Measurements from ENCODE around the gene CLTCL1. TPM values are rescaled to one million over a fixed set of nuclear protein-coding genes. Genes with fewer than 3 reads are reported as not detected.

Gene CLTCL1
- total RNA-seq, 1 donor from 2014 or later, result 26.0 TPM

- DNase-seq (ENCODE audit: low spot score in 2 of 2), result no peak
- Histone ChIP-seq H3K27ac (no peak overlapping the region), H3K27me3 (no peaks in the 10 kb centered on the region), H3K9me3 (no peaks in the 10 kb centered on the region), H3K4me3 (peak overlapping the region; percentile 78 to 80), H3K36me3 (peaks cover 43 to 45% of the 10 kb centered on the region in 2 donors), H3K4me1 (peaks cover 0 to 9% of the 10 kb centered on the region in 2 donors)
- TF ChIP-seq, protein P1, sequence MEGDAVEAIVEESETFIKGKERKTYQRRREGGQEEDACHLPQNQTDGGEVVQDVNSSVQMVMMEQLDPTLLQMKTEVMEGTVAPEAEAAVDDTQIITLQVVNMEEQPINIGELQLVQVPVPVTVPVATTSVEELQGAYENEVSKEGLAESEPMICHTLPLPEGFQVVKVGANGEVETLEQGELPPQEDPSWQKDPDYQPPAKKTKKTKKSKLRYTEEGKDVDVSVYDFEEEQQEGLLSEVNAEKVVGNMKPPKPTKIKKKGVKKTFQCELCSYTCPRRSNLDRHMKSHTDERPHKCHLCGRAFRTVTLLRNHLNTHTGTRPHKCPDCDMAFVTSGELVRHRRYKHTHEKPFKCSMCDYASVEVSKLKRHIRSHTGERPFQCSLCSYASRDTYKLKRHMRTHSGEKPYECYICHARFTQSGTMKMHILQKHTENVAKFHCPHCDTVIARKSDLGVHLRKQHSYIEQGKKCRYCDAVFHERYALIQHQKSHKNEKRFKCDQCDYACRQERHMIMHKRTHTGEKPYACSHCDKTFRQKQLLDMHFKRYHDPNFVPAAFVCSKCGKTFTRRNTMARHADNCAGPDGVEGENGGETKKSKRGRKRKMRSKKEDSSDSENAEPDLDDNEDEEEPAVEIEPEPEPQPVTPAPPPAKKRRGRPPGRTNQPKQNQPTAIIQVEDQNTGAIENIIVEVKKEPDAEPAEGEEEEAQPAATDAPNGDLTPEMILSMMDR (IDR thresholded peaks at IDR 0.05), result no peak
- intact Hi-C loops (cut with DNase I), result loop anchor here (10.0 kb wide), 1 partner anchor 572 kb away; the partner anchor contains the start of gene SEPTIN5
Measured at GRCh38 chr22:19143212-19143611, 148.3 kb downstream of the CLTCL1 start.

- intact Hi-C loops (cut with DNase I), result loop anchor here (10.0 kb wide), 1 partner anchor 572 kb away; the partner anchor contains the start of gene SEPTIN5
- H3K27ac ChIP-seq, result no peak overlapping the region
- DNase-seq (ENCODE audit: low spot score in 2 of 2), result no peak
- TF ChIP-seq, protein P1 (IDR thresholded peaks at IDR 0.05), result no peak
- no peak overlapping the region for H3K4me3 ChIP-seq
- H3K9me3 ChIP-seq, result no peaks in the 10 kb centered on the region
- H3K4me1 ChIP-seq, result peaks cover 0 to 9% of the 10 kb centered on the region in 2 donors
- peaks cover 51 to 53% of the 10 kb centered on the region in 2 donors for H3K36me3 ChIP-seq
- H3K27me3 ChIP-seq, result no peaks in the 10 kb centered on the region
Measured at GRCh38 chr22:19142394-19142793, 149.1 kb downstream of the CLTCL1 start.

GRCh38 chr22:19139974-19140373 is 151.5 kb downstream of the CLTCL1 start:
- DNase-seq (ENCODE audit: low spot score in 2 of 2), result no peak
- Histone ChIP-seq H3K9me3 (no peaks in the 10 kb centered on the region), H3K27ac (no peak overlapping the region), H3K4me1 (peaks cover 0 to 9% of the 10 kb centered on the region in 2 donors), H3K4me3 (no peak overlapping the region), H3K36me3 (peaks cover 70 to 76% of the 10 kb centered on the region in 2 donors), H3K27me3 (no peaks in the 10 kb centered on the region)
- TF ChIP-seq, protein P1 (IDR thresholded peaks at IDR 0.05), result no peak
- intact Hi-C loops (cut with DNase I), result loop anchor here (10.0 kb wide), 1 partner anchor 575 kb away; the partner anchor contains the start of gene SEPTIN5

- intact Hi-C loops (cut with DNase I), result no loop called here
- H3K9me3 ChIP-seq, result no peaks in the 10 kb centered on the region
- peaks cover 0 to 9% of the 10 kb centered on the region in 2 donors for H3K4me1 ChIP-seq
- H3K4me3 ChIP-seq, result no peak overlapping the region
- no peak for DNase-seq (ENCODE audit: low spot score in 2 of 2)
- no peak overlapping the region for H3K27ac ChIP-seq
- TF ChIP-seq, protein P1 (IDR thresholded peaks at IDR 0.05), result no peak
- peaks cover 80 to 86% of the 10 kb centered on the region in 2 donors for H3K36me3 ChIP-seq
- no peaks in the 10 kb centered on the region for H3K27me3 ChIP-seq
Measured at GRCh38 chr22:19139001-19139356, 152.5 kb downstream of the CLTCL1 start.

- Histone ChIP-seq H3K9me3 (no peaks in the 10 kb centered on the region), H3K27ac (no peak overlapping the region), H3K4me1 (peaks cover 0 to 4% of the 10 kb centered on the region in 2 donors), H3K4me3 (no peak overlapping the region), H3K36me3 (peaks cover 85 to 92% of the 10 kb centered on the region in 2 donors), H3K27me3 (no peaks in the 10 kb centered on the region)
- intact Hi-C loops (cut with DNase I), result no loop called here
- DNase-seq (ENCODE audit: low spot score in 2 of 2), result no peak
- TF ChIP-seq, protein P1 (IDR thresholded peaks at IDR 0.05), result no peak
Measured at GRCh38 chr22:19138217-19139000, 153.1 kb downstream of the CLTCL1 start.

Data from ascending aorta (tissue), 2 donors.